GM12873 (cell line): Measurements from ENCODE around the gene CEP43.

Experiments
- TF ChIP-seq, protein P1 (sequence below): IDR thresholded peaks from 2 replicates; pipeline ENCODE4 v1.5.1; 2012; ENCODE audit warnings: low read depth, mild to moderate bottlenecking, moderate library complexity, low read length, control low read depth; ENCODE audit not compliant: insufficient read depth; ENCODE audit errors: missing control alignments

The CEP43 gene

DNA sequence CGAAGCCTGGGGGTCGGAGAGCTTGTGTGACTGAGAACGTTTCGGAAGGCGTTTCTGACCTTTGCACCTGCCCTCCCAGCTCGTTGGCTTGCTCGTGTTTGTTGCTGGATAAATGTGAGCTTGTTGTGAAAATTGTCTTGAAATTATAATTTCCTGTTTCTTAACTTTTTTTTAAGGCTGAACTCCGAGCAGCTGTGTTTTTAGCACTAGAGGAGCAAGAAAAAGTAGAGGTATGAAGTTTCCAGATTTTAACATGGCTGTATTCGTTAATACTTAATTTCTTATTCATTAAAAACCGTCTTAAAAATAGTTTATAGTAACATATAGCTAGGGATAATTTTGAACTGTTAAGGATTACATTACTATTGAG, 672 bp downstream of the CEP43 start:
- TF ChIP-seq, protein P1, sequence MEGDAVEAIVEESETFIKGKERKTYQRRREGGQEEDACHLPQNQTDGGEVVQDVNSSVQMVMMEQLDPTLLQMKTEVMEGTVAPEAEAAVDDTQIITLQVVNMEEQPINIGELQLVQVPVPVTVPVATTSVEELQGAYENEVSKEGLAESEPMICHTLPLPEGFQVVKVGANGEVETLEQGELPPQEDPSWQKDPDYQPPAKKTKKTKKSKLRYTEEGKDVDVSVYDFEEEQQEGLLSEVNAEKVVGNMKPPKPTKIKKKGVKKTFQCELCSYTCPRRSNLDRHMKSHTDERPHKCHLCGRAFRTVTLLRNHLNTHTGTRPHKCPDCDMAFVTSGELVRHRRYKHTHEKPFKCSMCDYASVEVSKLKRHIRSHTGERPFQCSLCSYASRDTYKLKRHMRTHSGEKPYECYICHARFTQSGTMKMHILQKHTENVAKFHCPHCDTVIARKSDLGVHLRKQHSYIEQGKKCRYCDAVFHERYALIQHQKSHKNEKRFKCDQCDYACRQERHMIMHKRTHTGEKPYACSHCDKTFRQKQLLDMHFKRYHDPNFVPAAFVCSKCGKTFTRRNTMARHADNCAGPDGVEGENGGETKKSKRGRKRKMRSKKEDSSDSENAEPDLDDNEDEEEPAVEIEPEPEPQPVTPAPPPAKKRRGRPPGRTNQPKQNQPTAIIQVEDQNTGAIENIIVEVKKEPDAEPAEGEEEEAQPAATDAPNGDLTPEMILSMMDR: no peak

DNA sequence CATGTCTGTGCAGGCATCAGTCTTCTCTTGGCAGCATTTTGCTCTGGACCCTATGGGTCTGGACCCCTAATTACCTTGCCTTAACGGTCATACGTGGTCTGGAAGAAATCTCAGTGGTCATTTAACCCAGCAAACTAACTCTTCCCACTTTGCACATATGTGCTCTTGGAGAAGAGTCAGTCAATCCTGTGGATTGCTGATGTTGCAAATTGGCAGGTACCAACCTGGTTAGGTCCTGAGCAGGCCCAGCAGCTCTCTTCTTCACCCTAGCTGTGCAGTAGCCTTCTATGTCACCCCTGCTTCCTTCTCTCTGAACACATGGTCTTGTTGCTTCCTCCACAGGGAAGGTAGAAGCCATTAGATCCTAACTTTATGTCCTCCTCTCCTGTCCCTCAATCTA, 1.6 kb downstream of the CEP43 start:
- TF ChIP-seq, protein P1: no peak

DNA sequence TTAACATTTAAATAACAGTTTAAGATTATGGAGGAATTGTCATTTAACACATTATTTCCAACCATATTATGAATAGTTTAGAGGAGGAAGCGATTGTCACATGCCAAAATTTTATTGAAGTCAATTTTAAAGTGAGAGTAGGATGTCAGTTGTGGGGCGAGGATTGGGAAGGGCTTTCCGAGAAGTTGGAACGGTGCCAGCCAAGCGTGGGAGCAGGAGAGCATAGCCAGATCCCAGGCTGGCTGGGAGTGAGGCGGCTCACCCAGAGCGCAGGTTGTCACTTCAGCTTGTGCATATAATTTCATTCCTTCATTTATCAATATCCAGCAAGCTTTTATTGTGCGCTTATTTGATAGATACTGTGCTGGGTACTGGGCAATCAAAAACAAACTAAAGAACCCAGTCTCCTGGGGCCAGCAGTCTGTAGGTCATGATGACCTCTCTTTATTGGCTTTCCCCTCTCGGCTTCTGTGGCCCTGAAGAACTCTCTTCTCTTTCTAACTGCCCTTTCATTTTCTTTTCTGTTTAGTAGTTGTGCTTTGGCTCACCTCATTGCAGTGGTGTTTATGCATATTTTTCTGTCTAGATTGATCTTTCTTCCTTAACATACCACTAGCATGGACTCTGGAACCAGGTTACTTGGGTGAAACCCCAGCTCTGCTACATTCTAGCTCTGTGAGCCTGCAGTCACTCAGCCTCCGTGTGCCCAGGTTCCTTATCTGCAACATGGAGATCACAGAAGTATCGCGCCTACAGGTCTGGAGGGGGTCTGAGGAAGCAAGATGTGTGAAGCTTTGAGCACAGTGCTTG, 6.4 kb downstream of the CEP43 start:
- TF ChIP-seq, protein P1: no peak

DNA sequence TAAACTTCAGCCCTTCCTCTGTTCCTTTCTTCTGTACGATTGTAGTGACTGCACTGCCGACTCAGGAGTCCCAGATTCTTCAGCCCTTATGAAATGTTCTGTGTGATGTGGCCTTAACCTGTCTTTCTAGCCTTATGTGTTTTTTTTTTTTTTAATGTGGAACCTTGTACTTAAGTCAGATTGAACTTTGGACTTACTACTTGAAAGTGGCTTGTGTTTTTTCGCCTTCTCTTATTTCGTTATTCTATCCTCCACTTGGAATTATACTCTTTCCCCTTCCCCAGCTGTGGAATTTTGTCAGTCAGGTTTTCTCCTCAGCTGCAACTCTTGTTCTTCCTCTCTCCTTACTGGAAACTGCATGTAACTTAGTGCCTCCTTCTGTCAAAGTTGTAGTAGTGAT, 8.8 kb downstream of the CEP43 start:
- TF ChIP-seq, protein P1: no peak

DNA sequence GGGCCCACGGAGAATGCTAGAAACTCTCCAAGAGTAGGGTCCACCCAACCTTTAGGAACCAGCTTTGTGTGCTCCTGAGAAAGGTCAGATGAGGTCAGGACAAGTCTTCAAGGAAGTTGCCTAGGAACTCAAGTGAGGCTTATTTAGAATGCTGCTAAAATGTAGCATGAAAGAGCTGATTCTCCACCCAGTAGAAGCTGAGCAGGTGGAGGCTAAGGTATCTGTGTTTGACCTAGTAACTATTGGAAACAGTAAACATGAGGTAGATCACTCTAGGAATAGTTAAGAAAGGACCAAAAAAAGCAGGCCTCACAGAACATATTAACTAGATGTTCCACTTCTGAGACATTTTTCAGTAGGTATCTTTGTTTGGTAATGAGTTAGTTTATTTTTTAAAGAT, 13.9 kb downstream of the CEP43 start:
- TF ChIP-seq, protein P1: no peak

DNA sequence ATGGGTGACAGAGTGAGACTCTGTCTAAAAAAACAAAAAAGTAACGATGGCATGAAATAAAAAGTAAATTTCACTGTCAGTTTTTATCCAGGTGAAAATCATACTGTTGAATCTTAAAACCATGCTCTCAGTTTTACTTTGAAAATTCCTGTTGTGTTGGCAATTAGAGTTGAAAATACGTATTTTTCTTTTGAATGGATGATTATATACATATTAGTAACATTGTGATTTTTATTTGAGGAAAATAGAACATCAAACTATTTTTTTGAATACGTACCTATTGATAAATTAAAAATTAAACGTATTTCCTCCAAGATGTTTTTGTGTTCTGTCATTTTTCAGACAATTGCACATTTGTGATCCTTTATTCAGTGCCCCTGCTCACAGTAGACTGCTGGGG, 14.7 kb downstream of the CEP43 start:
- TF ChIP-seq, protein P1: no peak

DNA sequence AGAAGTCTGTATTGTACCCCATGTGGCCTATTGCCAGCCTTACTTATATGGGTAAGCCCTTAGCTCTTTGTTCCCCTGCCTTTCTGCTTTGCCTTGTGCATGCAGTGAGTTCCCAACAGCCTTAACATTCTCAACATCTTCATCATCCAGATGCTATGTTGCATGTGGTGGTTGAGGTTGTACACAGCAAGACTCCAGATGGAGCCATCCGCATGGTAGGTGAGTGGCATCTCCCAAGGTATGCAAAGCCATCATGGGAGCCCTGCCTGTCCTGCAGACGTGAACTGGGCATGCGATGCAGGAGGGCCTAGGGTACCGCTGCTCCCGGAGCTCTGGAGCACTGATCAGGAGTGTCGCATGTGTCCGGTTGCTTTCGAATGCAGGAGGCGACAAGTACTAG, 16.1 kb downstream of the CEP43 start:
- TF ChIP-seq, protein P1: no peak

DNA sequence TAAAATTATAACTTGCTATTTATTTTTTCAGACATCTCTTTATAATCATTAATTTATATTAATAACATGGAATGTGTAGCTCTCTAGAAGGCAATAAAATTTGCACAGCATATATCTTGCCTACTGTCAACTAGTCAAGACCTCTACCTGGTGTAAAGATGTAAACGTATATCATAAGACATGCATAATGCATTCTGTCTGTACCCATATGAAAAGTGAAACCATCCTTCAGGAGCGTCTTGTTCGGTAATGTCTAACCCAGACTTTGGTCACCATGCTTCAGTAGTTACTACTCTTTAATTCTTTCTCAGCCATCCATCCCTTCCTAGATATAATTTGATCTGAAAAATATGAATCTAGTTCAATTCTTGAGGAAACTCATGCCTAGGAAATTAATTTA, 21.0 kb downstream of the CEP43 start:
- TF ChIP-seq, protein P1: no peak
